Lower leg skin (tissue), 4 donors: ENCODE results near the gene CCNB2. TPM values are rescaled to one million over a fixed set of nuclear protein-coding genes. Genes with fewer than 3 reads are reported as not detected.

Experiments
- DNase-seq, 2 donors: peaks; one replicate each; pipeline ENCODE4 v3.0.0-alpha.2; 2019; ENCODE audit warnings: low spot score in 2 of 2
- H3K4me3 ChIP-seq: fragments of 200-600 bp; sonication (generic); 2 replicates; pipeline ENCODE4 v1.5.1; 2017; ENCODE audit warnings: mild to moderate bottlenecking, low read depth; ENCODE audit not compliant: poor library complexity, severe bottlenecking
- POLR2A ChIP-seq, 2 donors: fragments of 450-650 bp; IDR thresholded peaks; one replicate each; pipeline ENCODE4 v1.6.1; 2016 to 2017; ENCODE audit warnings: antibody characterized with exemption in 2 of 2, mild to moderate bottlenecking in 1 of 2, moderate library complexity in 1 of 2
- WGBS, 2 donors: methylation state at CpG; one replicate each; pipeline ENCODE4 v1.1.5; 2018; 5-methylcytosine and 5-hydroxymethylcytosine counted together
- intact Hi-C: fragments of 100-400 bp; cut with DNase I; formaldehyde crosslinking; loops from one replicate; pipeline ENCODE4 v1.15.0; 2023; ENCODE audit warnings: low total_unique reads
- total RNA-seq, 4 donors: library from RNA; depleted of rRNA; stranded (reverse); fragments of >200 nt; gene quantifications; one replicate each; pipeline ENCODE4 v1.1.0, GENCODE V29; 2016
- TF ChIP-seq, protein P1 (sequence below), 3 donors: fragments of 450-650 bp; IDR thresholded peaks; one replicate each; pipeline ENCODE4 v1.5.1; 2016; ENCODE audit warnings: antibody characterized with exemption in 3 of 3, mild to moderate bottlenecking in 3 of 3, moderate library complexity in 2 of 3

Gene CCNB2
- total RNA-seq, 4 donors from 2014 or later = 3.3 to 7.6 (median 4.5) TPM

DNA sequence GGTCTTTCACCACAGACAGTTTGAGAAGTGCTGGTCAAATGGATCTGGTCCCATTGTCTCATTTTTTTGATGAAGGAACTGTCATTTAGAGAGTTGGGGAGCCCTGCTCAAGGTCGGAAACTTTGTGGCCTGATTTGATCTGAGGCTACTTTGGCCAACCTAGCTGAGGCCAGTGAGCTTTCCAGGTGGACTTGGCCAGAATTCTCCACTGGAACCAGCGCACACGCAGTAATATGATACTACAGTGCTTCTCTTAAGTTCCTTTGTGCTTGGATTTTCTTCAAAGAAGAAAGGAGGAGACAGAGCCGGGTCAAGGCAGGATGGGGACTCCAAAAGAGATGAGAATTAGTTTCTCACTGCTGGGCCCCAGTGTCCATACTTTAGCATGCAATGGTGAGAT lies 50.5 kb downstream of the CCNB2 start:
- no peak for DNase-seq
- TF ChIP-seq POLR2A (IDR thresholded peaks at IDR 0.05) = no peak
- TF ChIP-seq, protein P1, sequence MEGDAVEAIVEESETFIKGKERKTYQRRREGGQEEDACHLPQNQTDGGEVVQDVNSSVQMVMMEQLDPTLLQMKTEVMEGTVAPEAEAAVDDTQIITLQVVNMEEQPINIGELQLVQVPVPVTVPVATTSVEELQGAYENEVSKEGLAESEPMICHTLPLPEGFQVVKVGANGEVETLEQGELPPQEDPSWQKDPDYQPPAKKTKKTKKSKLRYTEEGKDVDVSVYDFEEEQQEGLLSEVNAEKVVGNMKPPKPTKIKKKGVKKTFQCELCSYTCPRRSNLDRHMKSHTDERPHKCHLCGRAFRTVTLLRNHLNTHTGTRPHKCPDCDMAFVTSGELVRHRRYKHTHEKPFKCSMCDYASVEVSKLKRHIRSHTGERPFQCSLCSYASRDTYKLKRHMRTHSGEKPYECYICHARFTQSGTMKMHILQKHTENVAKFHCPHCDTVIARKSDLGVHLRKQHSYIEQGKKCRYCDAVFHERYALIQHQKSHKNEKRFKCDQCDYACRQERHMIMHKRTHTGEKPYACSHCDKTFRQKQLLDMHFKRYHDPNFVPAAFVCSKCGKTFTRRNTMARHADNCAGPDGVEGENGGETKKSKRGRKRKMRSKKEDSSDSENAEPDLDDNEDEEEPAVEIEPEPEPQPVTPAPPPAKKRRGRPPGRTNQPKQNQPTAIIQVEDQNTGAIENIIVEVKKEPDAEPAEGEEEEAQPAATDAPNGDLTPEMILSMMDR (IDR thresholded peaks at IDR 0.05) = no peak
- intact Hi-C loops = no loop called here
- H3K4me3 ChIP-seq = no peak overlapping the region
- WGBS, 2 donors = 92 to 95% methylated on average over 4 of the region's 4 CpGs

DNA sequence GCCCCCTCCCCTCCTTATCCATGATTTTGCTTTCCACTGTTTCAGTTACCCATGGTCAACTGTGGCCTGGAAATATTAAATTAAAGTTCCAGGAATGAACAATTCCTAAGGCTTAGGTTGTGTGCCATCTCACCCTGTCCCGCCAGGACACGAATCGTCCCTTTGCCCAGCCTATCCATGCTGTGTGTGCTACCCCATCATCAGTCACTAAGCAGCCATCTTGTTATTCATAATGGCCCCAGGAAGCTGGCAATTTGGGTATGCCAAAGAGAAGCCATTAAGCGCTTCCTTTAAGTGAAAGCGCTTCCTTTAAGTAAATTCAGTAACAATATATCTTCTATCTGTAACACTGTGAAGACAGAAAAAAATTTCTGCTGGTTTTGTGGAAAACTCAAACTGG lies 52.5 kb downstream of the CCNB2 start:
- no peak for TF ChIP-seq POLR2A (IDR thresholded peaks at IDR 0.05)
- TF ChIP-seq, protein P1 (IDR thresholded peaks at IDR 0.05) = no peak
- no peak overlapping the region for H3K4me3 ChIP-seq
- 92 to 97% methylated on average over 5 of the region's 5 CpGs for WGBS, 2 donors
- intact Hi-C loops = no loop called here
- DNase-seq = no peak

DNA sequence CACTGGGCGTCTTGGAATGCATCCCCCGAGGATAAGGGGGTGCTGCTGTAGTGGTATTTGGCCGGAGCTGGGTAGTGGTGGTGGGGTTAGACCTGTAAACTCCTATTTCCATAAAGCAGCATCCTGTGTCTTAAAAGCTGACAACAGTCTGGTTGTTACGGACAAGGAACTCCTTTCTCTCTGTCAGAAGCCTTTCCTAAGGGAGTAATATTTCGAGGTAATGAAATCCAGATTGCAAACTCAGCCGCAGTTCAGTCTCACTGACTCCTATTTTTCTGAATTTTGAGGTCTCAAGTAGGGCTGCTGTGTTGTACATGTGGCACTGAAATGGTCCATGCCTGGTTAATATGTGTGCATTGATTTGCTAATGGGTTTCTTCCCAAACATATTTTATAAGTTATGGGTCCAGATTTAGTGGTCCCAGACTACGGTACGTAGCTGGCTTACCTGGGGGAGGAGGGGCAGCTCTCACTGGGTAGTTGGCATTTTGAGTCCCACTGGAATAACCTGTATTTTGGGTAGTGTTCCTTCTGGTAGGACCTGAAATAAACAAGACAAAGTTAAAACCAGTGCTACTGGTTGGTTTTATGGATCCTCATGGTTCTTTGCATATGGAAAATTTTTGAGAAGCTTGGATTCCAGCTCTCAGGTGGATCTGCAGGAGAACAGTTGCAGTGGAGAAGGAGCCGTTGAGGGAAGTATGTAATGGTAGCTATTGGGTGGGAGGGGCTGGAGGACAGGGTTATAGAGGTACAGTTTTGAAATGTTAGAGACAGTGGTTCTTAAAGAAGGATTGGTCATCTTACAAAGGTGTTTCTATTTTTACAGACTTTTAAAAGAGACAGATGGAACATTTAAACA lies 53.1 kb downstream of the CCNB2 start:
- intact Hi-C loops = no loop called here
- DNase-seq = no peak
- 66 to 70% methylated on average over 9 of the region's 9 CpGs for WGBS, 2 donors
- no peak overlapping the region for H3K4me3 ChIP-seq
- TF ChIP-seq, protein P1 (IDR thresholded peaks at IDR 0.05) = no peak
- no peak for TF ChIP-seq POLR2A (IDR thresholded peaks at IDR 0.05)

DNA sequence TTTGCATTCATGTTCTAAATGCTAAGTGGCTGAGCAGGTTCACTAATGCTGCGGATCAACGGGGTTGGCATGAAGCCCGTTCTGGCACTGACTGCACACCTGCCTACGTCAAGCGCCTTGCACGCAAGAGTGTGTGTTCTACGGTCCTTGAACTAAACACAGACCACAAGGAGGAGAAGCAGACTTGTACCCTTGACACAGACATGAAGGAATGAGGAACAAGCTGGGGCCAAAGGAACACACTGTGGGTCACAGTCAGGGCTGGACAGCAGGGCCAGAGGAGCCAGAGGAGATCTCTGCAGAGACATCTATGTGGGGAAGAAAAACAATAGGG lies 53.7 kb downstream of the CCNB2 start:
- intact Hi-C loops = no loop called here

DNA sequence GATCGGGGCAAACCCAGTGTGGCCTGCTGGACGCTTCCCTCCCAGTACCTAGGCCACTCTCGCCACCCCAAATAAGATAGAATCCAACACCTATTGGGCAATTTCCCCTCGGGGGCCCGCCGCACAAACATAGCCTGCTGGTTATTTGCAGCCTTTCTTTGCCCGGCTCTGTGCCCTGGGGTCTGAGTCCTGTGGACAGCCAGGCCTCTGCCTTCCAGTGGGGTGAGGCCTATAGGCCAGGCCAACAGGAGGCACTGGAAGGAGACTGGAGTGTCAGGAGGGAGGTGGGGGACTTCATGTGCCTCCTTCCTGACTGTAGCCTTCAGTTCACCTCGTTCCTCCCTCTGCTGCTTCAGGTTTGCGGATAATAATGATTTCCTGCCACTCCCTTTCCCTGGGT lies 54.3 kb downstream of the CCNB2 start:
- TF ChIP-seq, protein P1 (IDR thresholded peaks at IDR 0.05) = no peak
- TF ChIP-seq POLR2A (IDR thresholded peaks at IDR 0.05) = no peak
- 79% methylated on average over 8 to 9 of the region's 9 CpGs for WGBS, 2 donors
- no peak for DNase-seq
- H3K4me3 ChIP-seq = no peak overlapping the region
- intact Hi-C loops = no loop called here

More for the DNA sequence above, 53.7 kb downstream of the CCNB2 start:
- 55 to 59% methylated on average over 7 of the region's 7 CpGs for WGBS, 2 donors
- no peak overlapping the region for H3K4me3 ChIP-seq
- no peak for DNase-seq
- no peak for TF ChIP-seq POLR2A (IDR thresholded peaks at IDR 0.05)
- TF ChIP-seq, protein P1 (IDR thresholded peaks at IDR 0.05) = no peak
